Activated CD4-positive, alpha-beta T cell treated with anti-CD3 and anti-CD28 coated beads, Interleukin-10, Interleukin-2, amounts not matched to agents 100 ng/mL and 50 ng/mL, durations not matched to agents 16 hours and 8 hours (primary cell): Measurements from ENCODE around the gene MBNL2.

Experiments used
- DNase-seq: peaks from one replicate; pipeline ENCODE4 v3.0.0-alpha.2; 2020

Gene MBNL2

DNA sequence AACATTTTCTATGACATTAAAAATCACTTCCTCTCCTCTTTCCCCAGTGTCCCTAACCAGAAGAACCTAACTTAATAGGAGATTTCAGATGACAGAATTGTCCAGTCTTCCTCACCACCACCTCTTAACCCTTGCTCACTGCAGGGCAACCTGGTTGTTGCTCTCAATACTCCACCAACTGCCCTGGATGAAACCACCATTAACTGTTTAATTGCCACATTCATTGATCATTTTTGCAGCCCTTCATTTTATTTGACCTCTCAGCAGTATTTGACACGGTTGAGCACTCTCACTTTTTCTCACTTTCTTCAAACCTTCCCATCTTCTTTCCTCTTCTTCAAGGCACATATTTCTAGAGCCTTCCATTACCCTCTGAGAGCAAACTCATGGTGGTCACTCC is 84.0 kb downstream of the MBNL2 start:
- DNase-seq: no peak

DNA sequence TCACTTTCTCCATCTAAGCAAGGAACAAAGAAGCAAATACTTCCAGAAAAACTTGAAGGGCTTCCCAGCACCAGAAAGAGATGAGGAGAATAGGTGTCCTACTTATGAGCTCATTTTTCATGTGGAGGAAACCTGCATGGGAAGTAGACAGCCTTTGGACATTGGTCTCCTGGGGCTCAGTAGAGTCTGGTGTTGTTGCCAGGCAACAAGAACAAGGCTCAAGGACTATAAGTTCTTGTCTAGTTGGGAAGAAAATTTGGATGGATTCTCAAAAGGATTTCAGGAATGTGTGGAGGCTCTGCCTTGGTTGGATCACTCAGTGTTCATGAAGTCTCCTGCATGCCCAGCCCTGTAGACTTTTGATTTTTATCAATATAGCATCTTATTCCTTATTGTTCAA is 84.5 kb downstream of the MBNL2 start:
- DNase-seq: no peak

- no peak for DNase-seq
Measured at GRCh38 chr13:97307118-97307881, 85.2 kb downstream of the MBNL2 start.

DNA sequence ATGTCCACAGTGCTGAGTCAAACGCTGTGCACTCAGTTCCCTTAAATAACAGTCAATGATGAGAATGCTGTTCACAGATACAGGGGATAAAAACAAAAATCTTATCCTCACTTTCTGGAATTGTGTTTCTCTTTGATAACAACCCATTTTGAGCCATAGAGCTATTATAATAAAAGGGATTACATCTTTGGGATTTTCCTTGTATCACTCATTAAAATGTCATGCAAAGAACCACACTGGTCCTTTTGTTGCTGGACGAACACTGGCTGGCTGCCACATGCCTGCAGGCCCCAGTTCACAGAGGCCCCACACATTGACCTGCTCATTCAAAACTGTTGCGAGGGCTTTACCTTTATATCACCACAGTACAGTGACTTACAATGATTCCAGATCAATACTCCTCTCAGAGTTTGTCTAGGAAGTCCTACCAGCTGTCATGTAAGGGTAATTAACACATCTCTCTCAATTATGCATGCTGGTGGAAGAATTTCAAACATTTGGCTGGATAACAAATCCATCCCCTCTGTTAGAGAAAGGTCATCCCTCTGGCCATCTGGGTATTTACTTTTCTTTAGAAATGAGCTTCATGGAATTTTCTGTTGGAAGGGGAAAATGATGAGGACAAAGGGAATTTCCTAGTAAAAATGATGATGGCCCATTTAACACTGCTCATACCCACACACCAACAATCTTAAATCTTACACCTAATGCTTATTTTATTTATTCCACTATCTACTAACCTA is 85.9 kb downstream of the MBNL2 start:
- DNase-seq: no peak

DNA sequence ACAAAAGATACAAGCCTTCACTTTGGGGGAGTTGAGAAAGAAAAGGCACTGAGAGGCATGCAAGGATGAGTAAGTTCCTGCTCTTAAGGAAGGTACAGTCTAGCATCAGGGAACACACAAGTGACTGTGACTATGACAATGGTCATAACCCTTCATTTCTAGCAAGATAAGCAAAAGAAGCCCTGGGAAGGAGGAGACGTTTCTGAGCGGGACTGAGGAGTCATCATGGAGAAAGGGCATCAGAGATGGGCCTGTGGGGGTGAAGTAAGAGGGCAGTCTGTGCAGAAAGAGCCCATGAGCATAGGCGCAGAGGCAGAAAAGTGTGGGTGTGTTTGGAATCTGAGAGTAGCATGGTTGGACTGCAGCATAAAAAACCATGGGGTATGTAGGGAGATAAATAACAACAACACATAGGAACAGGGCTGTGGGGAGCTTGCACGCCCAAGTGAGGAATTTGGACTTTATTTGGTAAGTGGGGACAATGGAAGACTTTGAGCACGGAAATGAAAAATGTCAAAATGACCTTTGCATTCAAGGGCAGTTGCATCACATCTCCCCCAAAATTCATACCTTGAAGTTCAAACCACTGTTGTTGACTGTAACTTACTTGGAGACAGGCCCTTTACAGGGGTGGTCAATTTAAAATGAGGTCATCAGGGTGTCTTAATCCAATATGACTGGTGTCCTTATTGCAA is 86.7 kb downstream of the MBNL2 start:
- no peak for DNase-seq

DNA sequence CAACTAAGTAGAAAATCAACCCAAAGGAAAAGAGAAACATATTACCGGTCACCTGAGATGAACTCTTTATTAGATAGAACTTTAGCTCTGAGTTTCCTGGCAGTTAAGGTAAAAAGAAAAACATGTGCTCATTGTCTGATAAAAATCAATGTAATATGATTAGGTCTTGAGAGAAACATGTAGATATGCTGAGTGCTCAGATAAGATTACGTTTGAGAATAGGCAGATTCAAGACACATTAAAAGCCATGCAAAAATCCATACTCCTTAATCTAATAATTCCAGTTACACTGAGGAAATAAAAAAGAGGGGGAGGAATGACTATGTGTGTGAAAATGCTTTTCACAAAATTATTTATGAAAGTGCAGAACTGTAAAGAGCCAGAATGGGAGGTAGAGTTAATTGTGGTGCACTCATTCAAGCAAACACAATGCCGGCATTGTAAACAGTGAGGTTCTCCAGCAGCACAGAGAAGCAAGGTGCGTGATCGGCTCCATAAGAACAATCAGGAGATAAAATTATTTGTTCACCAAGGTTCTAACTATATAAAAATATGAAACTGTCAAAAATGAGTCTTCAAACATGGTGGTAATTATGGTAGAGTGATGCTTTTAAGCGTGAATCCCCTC is 88.8 kb downstream of the MBNL2 start:
- DNase-seq: no peak

GRCh38 chr13:97311956-97312355 is 89.8 kb downstream of the MBNL2 start:
- no peak for DNase-seq

DNA sequence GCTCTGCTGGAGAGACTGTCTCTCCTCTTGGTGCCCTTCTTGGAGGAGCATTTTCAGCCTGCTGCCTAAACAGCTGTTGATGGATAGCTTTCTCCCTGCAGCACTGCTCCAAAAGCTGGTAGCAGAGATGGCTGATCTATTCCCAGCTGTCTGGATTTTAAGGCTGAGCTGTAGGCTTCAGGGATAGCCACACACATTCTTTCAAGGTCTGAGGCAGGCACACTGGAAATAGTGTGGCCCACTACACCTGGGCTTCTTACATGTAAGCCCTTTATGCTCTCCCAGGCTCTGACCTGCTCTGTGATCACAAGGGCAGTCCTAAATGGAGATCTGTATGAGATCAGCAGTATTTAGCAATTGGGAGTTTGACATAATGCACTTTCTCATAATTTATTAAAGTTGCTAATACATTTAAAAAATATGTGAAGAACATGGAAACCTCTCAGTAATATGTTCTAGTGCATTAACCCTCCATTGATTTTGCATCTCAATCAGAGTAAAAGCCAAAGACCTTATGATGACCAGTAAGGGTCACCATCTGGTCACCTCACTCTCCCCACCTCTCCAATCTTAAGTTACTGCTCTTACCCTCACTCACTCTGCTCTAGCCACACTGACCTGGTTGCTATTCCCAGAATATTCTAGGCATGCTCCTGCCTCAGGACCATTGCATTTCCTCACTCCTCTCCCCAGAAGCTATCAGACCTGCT is 91.6 kb downstream of the MBNL2 start:
- no peak for DNase-seq

DNA sequence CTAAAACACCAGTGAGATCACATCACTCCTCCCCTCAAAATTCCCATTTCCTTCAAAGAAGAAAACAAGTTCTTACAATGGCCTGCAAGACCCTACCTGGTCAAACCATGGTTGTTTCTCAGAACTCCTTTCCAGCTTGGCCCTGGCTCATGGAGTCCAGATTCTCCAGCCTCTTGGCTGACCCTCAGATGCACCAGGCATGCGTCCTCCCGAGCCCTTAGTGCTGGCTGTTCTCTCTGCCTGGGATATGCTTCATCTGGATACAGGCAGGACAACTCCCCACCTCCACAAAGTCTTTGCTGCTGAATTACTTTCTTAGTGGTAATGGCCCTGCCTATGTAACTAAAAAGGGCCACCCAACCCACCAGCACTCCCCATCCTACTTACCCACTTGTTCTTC is 94.3 kb downstream of the MBNL2 start:
- no peak for DNase-seq

DNA sequence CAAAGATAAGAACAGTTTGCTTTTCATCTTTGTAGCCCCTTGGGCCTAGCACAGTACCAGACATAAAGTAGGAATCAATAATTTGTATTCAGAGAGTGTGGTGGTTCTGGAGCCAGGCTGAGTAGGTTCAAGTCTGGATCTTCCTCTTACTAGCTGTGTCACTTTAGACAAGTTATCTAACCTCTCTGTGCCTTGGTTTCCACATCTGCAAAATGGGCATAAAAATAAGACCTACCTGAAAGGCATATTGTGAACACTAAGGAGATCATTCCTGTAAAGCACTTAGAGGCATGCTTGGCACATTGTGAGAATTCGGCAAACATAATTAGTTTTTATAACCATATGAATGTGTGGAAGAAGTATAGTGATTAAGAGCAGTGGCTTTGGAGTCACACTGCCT is 95.8 kb downstream of the MBNL2 start:
- no peak for DNase-seq

GRCh38 chr13:97318532-97318931 is 96.4 kb downstream of the MBNL2 start:
- no peak for DNase-seq

GRCh38 chr13:97319113-97319720 is 97.1 kb downstream of the MBNL2 start:
- DNase-seq: no peak

DNA sequence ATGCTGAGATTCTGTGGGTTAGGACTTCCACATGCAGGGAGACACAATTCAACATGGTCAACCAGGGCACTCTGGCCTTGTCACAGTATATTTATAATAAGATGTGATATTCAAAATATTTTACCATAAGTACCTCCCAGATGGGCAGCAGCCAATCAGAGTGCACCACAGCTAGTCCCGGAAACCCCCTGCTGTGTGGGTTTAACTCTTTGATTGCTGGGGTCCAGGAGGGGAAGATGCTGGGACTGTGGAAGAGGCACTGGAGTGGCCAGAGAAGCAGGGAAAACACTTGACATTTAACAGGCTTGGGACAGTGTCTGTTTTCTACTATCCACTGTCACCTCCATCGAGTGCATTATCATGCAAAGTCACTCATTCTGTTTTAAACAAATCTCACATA is 99.0 kb downstream of the MBNL2 start:
- DNase-seq: no peak

DNA sequence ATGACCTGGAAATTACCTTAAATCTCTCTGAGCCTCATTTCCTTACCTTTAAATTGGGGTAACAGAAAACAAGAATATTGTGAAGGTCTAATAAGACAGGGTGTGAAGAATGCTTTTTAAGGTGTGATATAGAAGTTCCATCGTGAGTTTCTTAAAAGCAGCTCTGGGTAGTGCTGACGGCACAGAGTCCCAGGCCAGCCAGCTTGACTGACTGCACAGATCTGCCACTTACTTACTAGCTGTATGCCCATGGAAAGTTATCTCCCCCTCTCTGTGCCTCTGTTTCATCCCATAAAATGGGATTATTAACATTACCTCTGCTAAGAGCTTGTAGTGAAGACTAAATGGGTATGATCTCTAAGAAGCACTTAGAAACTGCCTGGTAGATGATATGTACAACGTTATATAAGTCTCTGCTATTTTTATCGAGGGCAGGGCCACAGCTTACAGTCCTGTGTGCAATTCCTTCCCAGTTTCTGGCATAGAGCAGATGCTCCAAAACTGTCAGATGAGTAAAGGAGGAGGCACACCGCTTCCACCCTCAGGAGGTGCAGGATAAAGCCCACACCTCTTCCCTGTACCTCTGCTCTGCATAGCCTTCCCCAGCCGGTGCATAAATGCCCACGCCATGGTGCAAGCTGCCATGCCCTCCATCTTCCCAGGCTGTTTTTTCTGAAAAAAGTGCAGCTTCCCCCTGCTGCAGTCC is 99.6 kb downstream of the MBNL2 start:
- DNase-seq: no peak

DNA sequence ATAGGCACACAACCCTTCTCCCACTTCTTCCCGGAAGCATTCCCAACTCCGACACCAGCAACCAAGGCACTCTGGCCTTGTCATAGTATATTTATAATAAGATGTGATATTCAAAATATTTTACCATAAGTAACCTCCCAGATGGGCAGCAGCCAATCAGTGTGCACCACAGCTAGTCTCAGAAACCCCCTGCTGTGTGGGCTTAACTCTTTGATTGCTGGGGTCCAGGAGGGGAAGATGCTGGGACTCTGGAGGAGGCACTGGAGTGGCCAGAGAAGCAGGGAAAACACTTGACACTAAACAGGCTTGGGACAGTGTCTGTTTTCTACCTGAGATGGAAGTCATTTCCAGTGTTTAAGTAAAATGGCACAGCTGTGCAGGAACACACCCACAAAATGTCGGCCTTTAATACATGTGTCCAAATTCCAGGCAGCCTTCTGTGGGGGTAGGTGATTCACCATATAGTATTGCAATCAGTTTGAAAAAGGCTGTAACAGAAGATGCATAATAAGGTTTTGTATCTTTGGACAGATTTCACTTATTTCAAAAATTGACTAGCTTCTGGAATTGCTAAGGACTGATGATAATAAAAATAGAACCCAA is 100.7 kb downstream of the MBNL2 start:
- DNase-seq: no peak

DNA sequence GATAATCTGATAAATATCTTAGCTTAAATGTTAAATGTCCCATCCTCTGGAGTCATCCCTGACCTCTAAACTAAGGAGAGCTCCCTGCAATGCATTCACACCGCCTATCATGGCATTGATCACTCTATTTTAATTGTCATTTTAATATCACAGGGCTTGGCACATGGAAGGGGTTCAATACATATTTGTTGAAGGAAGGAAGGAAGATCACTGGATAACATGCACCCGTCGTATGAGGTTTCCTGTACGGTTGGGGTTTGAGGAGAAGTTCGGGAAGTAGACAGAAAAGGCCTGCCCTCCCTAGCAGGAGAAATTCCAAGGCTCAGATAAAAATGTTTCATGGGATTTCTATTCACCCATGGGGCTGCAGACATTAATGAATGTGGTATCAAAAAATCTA is 102.0 kb downstream of the MBNL2 start:
- no peak for DNase-seq

DNA sequence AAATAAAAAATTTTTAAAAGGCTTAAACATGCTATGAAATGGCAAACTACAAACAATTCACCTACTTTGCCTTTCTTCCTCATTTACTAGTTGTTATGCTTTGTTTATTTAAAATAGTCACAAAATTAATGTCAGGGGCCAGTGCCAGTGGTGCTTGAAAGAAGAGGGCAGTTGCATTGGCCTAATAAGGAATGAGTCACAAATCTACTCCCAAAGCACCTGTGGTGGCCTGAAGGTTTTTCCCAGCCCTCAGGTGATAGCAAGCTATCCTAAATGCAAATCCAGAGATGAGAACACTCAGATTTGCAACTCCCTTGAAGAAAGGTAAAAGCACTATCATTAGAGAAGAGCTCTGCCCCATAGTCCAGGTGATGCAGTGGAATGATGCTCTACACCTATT is 103.6 kb downstream of the MBNL2 start:
- DNase-seq: no peak

DNA sequence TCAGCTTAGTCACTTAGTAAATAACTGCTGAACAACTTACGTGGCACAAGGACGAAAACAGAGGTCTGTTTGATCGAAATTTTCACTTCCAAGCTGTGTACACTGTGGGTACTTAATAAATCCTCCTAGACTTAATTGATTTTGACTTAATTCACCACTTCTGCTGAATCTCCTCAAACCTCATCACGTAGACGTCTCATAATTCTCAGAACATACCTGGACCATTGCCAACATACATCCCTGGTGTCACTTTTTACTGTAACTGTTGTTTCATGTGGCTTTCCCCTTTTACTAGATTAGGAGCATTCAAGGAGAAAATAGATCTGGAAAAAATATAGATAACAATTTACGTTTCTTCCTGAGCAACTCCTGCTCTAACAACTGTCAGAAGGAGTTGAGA is 105.0 kb downstream of the MBNL2 start:
- DNase-seq: no peak

GRCh38 chr13:97327506-97328221 is 105.5 kb downstream of the MBNL2 start:
- DNase-seq: no peak

DNA sequence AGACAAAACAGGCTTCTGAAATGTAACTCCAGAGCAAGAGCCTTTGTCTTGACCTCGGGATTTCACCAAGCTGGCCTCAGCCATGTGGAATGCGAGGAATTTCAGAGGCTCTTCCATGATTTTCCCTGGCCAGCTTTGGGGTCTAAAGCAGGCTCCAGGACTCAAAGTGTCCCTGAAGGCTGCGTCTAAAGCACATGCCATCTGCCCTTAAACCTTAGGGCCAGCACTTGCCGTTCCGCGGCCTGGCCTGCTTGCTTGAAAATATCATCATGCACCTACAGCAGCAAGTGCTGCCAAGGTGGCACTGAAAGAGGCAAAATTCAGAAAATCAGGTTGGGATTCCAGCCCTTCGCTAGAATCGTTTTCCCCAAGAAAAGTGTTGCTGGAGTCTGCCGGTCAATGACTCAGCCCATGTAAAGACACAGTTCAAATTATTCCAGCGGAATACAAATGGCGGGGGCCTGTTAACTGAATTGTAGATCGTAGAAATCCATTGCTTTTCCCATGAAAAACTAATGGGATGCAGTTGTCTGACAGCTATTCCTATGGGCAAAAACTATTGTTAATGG is 106.2 kb downstream of the MBNL2 start:
- no peak for DNase-seq
